ENCODE data around the gene CNTNAP2. TPM values are rescaled to one million over a fixed set of nuclear protein-coding genes. Genes with fewer than 3 reads are reported as not detected.

Gene CNTNAP2
- total and polyA plus RNA-seq, 11 donors, result 0.01 to 2.6 (median 0.31) TPM; not detected in 3

- intact Hi-C loops (cut with DNase I), result no loop called here
- 45 to 56% (median 55%) methylated on average over 4 of the region's 4 CpGs for WGBS, 4 donors
- ATAC-seq, result no peak
These were observed 1488.7 kb downstream of the CNTNAP2 start for GRCh38 chr7:147605323-147605722.

GRCh38 chr7:147607157-147607800 is 1490.7 kb downstream of the CNTNAP2 start:
- no peaks in the 10 kb centered on the region for H3K36me3 ChIP-seq
- H3K27me3 ChIP-seq, result no peaks in the 10 kb centered on the region
- H3K27ac ChIP-seq, result no peak overlapping the region
- H3K4me3 ChIP-seq, result no peak overlapping the region
- 54 to 67% (median 58%) methylated on average over 5 of the region's 5 CpGs for WGBS, 4 donors
- H3K9me3 ChIP-seq, result no peaks in the 10 kb centered on the region
- ATAC-seq, result no peak
- no peaks in the 10 kb centered on the region for H3K4me1 ChIP-seq
- no peak for DNase-seq
- TF ChIP-seq POLR2A (IDR thresholded peaks at IDR 0.05) (no peak), CTCF (IDR thresholded peaks at IDR 0.05) (no peak)
- intact Hi-C loops (cut with DNase I), result no loop called here

More at GRCh38 chr7:147605323-147605722, 1488.7 kb downstream of the CNTNAP2 start:
- DNase-seq, result no peak
- no peak overlapping the region for H3K27ac ChIP-seq
- H3K27me3 ChIP-seq, result no peaks in the 10 kb centered on the region
- H3K9me3 ChIP-seq, result no peaks in the 10 kb centered on the region
- H3K4me1 ChIP-seq, result no peaks in the 10 kb centered on the region
- H3K36me3 ChIP-seq, result no peaks in the 10 kb centered on the region
- no peak for TF ChIP-seq CTCF (IDR thresholded peaks at IDR 0.05)
- no peak for TF ChIP-seq POLR2A (IDR thresholded peaks at IDR 0.05)
- H3K4me3 ChIP-seq, result no peak overlapping the region

- DNase-seq, result no peak
- Histone ChIP-seq H3K4me3 (no peak overlapping the region), H3K27me3 (no peaks in the 10 kb centered on the region), H3K27ac (no peak overlapping the region), H3K4me1 (no peaks in the 10 kb centered on the region), H3K36me3 (no peaks in the 10 kb centered on the region), H3K9me3 (no peaks in the 10 kb centered on the region)
- WGBS, 4 donors, result 81 to 92% (median 91%) methylated on average over 1 of the region's 1 CpG
- no peak for TF ChIP-seq CTCF (IDR thresholded peaks at IDR 0.05)
- no peak for TF ChIP-seq POLR2A (IDR thresholded peaks at IDR 0.05)
- ATAC-seq, result no peak
- intact Hi-C loops (cut with DNase I), result no loop called here
These were observed 1494.8 kb downstream of the CNTNAP2 start for GRCh38 chr7:147611431-147611830.

GRCh38 chr7:147635288-147635687 is 1518.7 kb downstream of the CNTNAP2 start:
- ATAC-seq (no peak), DNase-seq (no peak)
- TF ChIP-seq CTCF (IDR thresholded peaks at IDR 0.05) (no peak), POLR2A (IDR thresholded peaks at IDR 0.05) (no peak)
- WGBS, 4 donors, result 65 to 77% (median 73%) methylated on average over 3 of the region's 3 CpGs
- intact Hi-C loops (cut with DNase I), result no loop called here
- no peak overlapping the region for H3K4me3 ChIP-seq
- no peak overlapping the region for H3K27ac ChIP-seq
- H3K27me3 ChIP-seq, result no peaks in the 10 kb centered on the region
- H3K9me3 ChIP-seq, result peaks cover 0 to 11% (median 0%) of the 10 kb centered on the region in 12 donors
- H3K36me3 ChIP-seq, result no peaks in the 10 kb centered on the region
- no peaks in the 10 kb centered on the region for H3K4me1 ChIP-seq

Measured in heart left ventricle (tissue), 16 donors.